ENCODE results near the gene CD109.
"Not testable (repeated sequence)": the region's sequence is repeated elsewhere in the genome, so short reads cannot be mapped to it uniquely, and the experiment has no call there.

CD109 gene

DNA sequence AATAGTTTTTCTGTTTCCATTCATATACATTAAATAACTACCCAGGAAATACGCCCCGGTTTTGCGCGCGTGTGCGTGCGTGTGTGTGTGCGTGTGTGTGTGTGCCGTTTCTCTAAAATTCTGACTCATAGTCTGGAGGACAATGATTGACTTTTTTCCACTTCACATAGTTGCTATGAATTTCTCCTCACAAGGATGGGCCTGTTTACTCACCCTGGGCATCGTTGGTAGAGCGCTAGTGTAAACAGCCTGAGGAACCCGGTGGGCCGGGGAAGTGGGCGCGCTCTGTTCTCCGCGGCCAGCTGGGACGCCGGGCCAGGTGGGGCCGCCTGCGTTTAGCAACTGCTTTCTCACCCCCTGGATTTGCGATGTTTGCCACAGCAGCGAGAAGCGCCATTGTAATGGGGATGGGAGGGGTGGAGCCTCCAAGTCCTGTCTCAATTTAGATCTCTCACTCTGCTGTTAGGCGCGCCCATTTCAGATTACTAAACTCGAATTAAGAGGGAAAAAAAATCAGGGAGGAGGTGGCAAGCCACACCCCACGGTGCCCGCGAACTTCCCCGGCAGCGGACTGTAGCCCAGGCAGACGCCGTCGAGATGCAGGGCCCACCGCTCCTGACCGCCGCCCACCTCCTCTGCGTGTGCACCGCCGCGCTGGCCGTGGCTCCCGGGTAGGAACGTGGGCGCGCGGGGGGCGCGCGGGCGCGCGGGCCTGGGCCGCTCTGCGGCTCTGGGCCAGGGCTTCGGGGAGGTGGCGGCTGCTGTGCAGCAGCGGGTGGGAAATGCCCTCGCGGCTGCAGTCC is at the start of gene CD109:
Gene CD109 (plus strand): TSS at position 585 of the 803 bp plus-strand sequence. CDS start 13 bp downstream, at position 598.
- peak; percentile 75 for DNase-seq

DNA sequence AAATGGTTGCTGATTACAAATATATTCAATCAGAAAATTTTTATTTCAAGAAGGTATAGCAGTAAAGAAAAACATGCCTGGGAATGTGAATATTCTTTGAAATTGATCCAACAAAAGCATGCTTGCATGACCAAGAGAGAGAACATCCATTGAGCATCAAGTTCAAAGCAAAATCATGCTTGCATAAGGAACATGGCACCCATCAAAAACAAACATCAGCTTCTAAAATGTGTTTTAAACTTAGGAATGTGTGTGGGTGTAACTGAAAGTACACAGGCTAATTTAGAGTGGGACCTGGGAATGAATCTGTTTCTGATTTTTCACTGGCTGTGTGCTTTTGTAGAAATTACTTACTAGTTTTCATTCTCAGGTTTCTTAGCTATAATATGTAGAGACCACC is 47.8 kb upstream of the CD109 start:
- no peak for DNase-seq

DNA sequence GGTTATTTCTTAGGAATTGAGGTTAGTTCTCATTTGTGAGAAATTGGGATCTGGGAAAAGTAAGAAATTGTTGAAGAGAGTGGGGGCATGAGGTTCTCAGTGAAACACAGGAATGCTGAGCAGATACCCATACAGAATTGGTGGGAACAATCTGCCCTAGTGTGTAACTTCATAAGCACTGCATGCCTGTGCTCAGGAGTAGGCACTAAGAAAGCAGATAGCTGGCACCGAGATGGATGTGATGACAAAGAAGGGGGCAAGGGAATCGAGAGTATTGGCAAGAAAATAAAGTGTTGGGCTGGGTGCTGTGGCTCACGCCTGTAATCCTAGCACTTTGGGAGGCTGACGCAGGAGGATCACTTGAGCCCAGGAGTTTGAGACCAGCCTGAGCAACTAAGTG is 46.2 kb upstream of the CD109 start:
- DNase-seq, result no peak

DNA sequence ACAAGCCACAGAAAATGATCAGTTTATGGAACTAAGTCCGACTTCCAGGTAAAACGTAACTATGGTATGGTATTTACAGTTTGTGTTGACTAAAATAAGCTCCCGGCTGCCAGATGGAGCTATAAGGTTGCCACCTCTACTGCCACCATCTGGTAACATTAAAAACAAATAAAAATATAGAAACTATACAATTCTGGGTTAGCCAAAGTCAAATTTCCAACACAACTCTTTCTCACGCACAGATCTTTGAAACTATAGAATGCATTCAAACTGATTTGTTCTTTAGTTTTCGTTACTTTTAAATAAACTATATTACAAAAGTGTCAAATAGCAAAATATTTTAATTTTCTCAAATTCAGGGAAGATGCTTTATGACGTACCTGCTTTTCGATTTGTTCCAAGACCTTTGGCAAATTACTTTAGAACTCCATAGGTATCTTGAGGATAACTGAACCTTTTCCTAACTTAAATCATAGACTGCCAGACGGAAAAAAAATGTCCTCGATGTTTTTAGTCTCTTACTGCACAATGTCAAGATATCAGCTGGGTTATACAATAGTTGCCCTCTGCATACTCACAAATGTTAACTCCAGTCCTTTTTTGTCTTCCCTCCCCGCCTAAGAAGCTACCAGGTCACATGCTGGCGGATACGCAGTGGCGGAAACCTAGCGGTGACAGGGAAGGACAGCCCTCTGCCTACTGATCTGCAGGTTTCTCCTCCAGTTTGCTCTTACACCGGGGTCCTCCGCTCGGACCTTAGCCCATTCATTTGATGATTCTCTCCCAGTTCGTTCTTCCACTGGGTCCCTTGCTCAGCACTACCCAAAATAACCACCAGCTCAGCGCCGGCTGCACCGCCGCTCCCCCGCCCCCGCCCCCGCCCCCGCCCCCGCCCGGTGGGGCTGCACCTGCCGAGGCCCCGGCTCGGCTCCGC is 43.1 kb upstream of the CD109 start:
- DNase-seq, result peak; percentile 56

DNA sequence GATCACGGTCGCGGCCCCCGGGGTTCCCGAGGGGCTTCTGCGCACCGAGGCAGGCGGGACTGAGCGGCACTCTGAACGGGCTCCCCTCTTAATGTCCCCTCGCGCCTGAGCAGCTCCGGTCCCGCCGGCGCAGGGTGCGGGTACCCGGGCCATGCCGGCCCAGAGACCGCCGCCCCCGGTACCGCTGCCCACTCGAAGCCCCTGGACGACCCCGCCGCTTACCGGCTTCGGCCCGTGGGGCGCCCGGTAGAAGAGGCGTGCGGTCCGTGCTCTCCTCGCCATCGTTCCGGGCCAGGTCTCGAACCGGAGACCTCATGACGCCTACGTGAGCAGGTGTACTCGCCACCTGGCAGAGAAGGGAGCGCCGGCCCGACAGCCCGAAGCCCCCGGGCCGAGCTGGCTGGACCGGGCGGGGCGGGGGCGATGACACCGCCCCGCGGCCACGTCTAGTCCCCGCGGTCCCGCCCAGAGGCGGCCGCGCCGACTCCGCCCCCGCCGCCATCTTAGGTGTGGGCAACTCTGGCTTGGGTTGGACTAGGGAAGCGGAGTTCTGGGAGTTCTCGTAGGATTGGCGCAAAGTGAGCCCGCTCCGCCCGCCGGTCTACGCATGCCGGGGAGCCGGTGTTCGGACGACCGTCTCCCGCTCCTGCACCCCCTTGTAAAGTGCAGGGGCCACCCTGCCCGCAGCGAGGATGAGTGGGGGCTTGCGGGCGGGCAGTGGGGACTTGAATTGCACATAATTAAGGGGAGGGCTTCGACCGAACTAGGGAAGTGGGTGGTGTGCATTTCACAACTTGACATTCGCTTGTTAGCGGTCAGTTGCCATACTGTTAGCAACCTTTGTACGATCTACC is 42.2 kb upstream of the CD109 start, which contains the start of gene SLC17A5:
Gene SLC17A5 (minus strand): TSS at position 422 of the 854 bp plus-strand sequence. CDS start 106 bp downstream, at position 316.
- DNase-seq, result peak; percentile 90

DNA sequence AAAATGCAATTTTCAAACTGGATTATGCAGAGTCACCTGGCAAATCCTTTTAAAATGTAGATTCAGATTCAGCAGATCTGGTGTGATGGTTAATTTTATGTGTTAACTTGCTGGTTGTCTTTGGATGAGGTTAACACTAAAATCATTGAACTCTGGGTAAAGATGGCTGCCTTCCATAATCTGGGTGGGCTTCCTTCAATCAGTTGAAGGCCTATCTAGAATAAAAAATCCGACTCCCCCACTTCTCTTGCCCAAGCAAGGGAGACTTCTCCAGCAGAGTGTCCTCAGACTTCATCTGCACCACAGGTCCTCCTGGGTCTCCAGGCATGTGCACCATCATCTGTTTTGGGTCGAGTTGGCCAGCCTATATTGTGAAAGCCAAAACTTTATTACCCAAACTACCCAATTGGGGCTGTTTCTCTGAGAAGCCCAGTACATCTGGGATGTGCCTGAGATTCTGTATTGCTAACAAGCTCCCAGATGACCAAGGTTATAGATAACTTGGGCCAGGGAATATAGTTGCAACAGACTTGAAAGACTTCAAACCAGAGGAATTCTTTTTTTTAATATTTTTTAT is 40.6 kb upstream of the CD109 start:
- no peak for DNase-seq

DNA sequence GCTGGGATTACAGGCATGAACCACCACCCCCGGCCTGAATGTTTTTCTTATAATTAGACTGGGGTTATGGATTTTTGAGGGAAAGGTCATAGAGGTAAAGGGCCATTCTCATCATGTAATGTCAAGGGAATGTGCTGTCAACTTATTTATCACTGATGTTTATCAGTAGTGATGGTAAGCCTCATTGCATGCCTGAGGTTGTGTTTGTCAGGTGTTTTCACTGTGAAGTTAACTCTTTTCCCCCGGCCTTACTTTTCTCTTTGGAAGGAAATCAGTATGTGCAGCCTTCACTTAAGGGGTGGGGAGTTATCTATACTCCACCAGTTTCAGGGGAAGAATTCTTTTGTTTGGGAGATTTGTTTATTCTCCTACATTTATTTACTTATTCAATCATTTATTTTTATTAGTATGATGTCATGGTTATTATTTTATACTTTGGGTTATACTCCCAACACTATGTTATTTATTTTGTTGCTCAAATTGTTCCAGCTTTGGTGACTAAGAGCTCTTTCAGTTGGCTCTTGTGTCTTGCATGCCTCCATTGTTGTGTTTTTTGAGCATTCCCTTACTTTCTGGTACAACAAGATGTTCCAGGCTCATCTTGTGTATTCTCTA is 39.4 kb upstream of the CD109 start:
- no peak for DNase-seq

DNA sequence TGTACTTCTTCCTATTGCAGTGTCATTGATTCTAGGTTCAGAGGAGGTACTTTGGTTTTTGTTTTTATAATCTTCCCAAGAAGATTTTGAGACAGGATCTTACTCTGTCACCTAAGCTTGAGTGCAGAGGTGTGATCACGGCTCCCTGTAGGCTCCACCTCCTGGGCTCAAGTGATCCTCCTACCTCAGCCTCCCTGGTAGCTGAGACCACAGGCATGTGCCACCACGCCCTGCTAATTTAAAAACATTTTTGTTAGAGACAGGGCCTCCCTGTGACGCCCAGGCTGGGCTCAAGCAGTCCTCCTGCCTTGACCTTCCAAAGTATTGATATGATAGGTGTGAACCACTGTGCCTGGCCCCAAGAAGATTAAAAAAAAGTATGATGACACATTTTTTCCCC is 38.8 kb upstream of the CD109 start:
- no peak for DNase-seq

DNA sequence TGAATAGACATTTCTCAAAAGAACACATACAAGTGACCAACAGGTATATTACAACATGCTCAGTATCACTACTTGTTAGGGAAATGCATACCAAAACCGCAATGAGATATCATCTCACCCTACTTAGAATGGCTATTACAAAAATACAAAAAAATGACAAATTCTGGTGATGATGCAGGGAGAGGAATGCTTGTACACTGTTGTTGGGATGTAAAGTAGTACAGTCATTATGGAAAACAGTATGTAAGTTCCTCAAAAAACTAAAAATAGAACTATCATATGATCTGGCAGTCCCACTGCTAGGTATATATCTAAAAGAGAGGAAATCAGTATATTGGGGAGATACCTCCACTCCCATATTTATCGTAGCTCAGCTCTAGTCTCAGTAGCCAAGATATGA is 31.3 kb upstream of the CD109 start:
- DNase-seq, result no peak

DNA sequence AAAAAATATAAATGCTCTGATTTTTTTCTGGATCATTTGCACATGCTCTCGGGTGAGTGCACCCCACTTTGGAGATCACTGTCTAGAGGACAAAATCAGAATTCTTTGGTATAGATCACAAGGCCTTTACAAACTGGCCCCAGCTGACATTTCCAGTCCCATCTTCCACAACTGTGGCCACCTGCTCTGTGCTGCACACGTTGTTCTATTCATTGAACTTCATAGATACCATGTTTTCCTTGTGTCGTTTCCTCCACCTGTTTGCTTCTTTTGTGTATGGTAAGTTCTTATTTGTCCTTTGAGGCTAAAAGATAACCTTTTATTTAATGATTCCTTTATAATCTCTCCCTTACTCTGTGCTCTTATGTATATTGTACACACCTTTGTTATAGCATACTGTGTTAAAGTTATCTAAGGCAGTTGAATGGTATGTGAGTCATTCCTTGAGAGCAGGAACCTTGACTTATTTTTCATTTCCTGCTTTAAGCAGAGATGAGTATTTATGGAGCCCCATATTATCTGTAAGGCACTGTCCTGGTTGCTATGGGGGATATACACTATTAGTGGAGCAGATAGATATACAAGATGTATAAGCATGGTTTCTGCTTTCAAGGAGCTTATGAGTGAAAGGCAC is 30.2 kb upstream of the CD109 start:
- no peak for DNase-seq

DNA sequence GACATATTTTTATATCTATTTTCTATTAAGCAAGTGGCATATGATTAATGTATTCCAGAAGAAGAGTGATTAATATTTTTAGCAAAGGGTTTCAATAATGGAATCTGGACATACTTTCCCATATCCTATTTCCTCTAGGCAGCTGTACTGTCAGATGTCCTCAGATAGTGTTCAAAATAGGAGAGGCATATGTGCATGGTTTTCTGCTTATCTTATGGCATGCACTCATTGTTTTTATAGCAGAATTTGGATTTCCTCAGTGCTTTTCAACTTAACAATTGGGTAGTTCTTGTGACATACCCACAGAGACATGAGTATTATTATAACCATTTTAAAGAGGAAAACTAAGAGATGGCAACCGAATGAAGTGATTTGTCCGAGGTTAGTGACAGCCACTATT is 29.6 kb upstream of the CD109 start:
- DNase-seq, result no peak

DNA sequence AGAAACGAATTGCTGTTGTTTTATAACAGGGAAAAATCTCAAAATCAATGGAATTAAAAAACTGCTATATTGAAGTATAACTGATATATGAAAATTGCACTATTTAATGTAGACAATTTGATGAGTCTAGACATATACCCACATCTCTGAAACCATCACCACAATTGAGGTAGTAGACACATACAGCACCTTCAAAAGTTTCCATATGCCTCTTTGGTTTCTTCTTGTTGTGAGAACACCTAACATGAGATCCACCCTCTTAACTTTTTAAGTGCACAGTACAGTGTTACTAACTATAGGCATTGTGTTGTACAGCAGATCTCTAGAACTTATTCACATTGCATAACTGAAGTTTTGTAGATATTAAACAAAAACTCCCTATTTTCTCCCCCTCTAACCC is 28.2 kb upstream of the CD109 start:
- no peak for DNase-seq

DNA sequence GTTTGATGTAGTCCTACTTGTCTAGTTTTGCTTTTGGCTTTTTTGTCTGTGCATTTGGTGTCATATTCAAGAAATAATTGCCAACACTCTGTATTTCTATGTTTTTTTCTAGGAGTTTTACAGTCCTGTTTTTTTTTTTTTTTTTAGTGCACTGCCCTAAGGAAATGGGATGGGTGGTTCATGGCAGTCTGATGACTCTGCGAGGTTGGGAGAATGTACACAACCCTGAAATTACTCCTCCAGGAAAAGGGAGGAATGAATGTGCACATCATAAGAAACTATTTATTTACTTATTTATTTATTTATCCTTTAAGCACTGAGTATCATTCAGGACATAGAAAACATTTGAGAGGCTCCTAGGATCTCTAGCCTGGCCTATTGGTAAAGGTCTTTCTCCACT is 27.0 kb upstream of the CD109 start:
- no peak for DNase-seq

DNA sequence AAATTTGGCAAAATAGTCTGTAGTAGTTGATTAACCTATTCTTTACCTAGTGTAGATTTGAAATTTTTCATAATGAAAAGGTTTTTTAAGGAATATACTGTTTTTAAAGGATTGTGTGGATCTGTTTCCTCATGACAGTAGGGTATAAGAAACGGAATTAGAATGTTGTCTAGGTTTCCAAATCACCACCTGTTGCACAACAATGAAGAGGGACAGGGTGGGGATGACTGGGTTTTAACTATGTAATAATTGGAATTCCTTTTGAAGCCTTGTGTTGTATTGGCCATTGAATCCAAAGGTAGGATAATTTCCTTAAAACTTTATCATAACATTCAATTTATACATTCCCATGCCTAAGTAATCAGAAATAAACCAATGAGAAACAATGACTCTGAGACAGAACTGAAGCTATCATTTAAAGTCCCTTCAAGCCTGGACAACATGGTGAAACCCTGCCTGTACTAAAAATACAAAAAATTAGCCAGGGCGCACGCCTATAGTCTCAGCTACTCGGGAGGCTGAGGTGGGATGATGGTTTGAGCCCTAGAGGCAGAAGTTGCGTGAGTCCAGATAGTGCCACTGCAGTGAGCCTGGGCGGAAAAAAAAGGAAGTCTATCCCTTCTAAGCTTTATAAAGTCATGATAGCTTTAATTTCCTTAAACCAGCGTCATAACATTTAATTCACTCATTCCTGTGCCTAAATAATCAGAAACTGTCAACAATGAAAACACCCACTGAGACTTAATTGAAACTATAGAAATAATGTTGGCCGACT is 23.9 kb upstream of the CD109 start:
- DNase-seq, result no peak

DNA sequence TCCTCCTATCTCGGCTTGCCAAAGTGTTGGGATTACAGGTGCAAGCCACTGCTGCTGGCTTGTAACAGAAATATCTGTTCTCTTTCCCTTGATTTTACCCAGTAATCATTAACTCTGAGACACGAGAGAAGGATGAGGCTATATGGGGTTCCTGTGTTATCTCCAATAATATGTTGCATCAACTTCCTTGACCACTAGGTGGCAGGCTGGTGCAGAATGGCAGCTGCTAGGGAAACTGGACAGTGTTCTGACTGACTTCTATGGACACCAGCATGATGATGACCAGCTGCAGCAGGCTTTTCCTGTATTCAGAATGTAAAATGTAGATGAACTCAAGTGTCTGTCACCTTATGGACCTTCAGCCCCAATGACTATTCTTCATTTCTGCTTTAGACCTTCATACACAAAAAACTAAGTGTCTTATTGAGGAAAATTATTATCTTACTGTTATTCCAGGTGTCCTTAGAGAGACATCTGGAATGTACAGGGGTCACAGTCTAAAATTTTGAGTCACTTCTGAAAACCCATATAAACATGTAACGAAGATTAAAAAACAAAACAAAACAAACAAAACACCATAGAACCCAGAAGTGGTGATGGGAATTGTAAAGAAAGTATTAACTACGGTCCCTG is 20.4 kb upstream of the CD109 start:
- DNase-seq, result peak; percentile 64

DNA sequence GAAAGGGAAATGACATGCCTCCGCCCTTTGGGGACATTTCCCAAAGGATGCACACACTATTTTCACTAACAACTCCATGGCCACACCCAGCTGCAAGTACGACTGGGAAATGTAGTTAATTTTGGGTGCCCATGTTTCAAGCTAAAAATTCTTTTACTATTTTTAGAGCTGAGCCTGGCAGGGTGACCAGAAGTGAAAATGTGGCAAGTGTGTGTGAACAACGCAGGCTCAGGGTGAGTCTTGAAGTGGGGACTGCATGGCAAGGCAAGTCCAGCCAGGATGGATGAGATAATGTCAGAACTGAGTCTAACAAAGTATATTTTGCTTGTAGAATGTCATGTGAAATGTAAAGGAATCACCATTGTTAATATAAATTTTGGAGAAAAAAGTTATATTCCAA is 17.0 kb upstream of the CD109 start:
- no peak for DNase-seq

DNA sequence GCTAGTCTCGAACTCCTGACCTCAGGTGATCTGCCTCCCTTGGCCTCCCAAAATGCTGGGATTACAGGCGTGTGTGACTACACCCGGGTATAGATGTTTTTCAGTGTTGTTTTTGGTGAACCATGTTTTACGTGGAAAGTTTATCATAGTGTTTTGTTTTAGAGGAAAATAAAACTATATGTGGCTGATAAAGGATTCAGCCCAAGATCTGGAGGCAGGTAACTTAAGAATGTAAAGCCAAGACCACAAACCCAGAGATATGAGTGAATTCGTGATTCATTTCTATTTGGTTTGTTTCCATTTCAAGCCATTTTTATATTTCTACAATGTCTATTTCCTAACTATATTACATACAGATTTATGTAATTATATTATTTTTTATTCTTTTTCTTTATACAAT is 16.2 kb upstream of the CD109 start:
- not testable (repeated sequence) for DNase-seq

DNA sequence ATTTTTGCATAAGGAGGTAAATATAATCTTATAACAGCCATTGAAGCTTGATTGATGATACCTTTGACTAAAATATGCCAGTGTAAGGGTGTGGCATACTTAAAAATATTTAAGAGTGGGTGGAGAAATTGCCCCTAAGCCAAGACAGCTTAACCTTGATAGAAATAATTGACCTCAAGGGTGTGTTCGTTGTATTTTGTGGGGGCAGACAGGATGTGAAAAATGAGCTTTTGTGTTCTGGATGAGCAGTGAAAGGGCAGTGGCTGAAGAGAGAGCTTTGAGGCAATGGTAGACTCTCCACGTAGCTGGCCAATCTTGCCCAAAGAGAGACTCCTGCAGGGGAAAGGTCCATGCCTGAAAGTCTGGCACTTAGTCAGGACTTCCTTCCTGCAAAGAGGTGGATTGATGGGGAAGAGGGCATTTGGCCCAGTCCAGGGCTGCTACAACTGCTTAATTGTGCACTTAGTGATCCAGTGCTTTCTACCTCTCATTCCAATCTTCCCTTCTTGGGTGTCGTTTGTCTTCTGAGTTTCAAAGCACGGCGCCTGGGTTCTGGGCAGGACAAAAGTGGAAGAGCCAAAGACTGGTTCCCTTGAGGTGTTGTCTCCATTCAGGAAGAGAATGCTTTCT is 15.6 kb upstream of the CD109 start:
- no peak for DNase-seq

DNA sequence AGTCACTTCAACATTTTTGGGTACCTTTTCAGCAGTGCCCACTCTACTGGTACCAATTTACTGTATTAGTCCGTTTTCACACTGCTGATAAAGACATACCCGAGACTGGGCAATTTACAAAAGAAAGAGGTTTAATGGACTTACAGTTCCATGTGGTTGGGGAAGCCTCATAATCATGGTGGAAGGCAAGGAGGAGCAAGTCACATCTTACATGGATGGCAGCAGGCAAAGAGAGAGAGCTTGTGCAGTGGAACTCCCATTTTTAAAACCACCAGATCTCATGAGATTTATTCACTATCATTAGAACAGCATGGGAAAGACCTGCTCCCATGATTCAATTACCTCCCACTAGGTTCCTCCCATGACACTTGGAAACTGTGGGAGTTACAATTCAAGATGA is 12.4 kb upstream of the CD109 start:
- DNase-seq, result not testable (repeated sequence)

DNA sequence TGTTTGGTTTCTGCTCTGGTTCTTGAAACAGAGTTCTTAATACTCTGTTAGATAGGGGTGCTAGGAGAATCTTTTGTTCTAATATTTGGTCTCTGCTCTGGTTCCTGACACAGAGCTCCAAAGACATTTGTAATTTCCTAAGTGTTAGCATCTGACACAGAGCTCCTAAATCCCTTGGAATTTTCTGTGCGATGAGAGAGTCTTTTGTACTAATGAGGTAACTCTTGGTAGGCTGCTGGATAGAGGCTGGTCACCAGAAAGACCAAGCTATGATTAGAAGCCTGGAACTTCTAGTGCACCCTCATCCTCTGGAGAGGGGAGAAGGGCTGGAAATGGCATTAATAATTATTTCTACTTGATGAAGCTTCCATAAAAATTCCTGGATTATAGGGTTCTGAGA is 7.7 kb upstream of the CD109 start:
- no peak for DNase-seq
